Neural crest cell (in vitro differentiated cells): ENCODE measurements around the gene ADAMTS17. TPM values are rescaled to one million over a fixed set of nuclear protein-coding genes. Genes with fewer than 3 reads are reported as not detected.

Source experiments
- DNase-seq: peaks from one replicate; pipeline ENCODE4 v3.0.0; 2021; ENCODE audit warnings: low read depth, mixed read lengths, low spot score
- H3K27ac Mint-ChIP-seq: one replicate; pipeline ENCODE4 v1.8.0; 2021; ENCODE audit warnings: mild to moderate bottlenecking, mixed read lengths; ENCODE audit not compliant: unreplicated experiment
- H3K27me3 Mint-ChIP-seq: 2 replicates; pipeline ENCODE4 v1.8.0; 2021; ENCODE audit warnings: low read depth, mild to moderate bottlenecking, mixed read lengths
- H3K36me3 Mint-ChIP-seq: 2 replicates; pipeline ENCODE4 v1.8.0; 2021; ENCODE audit warnings: low read depth, mild to moderate bottlenecking, mixed read lengths
- H3K4me1 Mint-ChIP-seq: 2 replicates; pipeline ENCODE4 v1.8.0; 2021; ENCODE audit warnings: mixed read lengths
- H3K4me3 Mint-ChIP-seq: one replicate; pipeline ENCODE4 v1.8.0; 2021; ENCODE audit warnings: mild to moderate bottlenecking, mixed read lengths
- H3K9me3 Mint-ChIP-seq: 2 replicates; pipeline ENCODE4 v1.8.0; 2021; ENCODE audit warnings: mixed read lengths
- CTCF ChIP-seq: fragments of 200-600 bp; sonication (generic); conservative IDR thresholded peaks from 2 replicates; pipeline ENCODE4 v1.5.0; 2021; ENCODE audit warnings: antibody characterized with exemption, mild to moderate bottlenecking
- total RNA-seq: library from RNA; stranded (reverse); gene quantifications from 2 replicates; pipeline ENCODE4 v1.2.1, GENCODE V29; 2021

Gene ADAMTS17
- total RNA-seq, 1 donor from 2014 or later, result 2.3 TPM

GRCh38 chr15:100269831-100270230 lies 71.9 kb downstream of the ADAMTS17 start:
- no peak overlapping the region for H3K27ac Mint-ChIP-seq
- H3K9me3 Mint-ChIP-seq, result peaks cover 17% of the 10 kb centered on the region
- peaks cover 6% of the 10 kb centered on the region for H3K27me3 Mint-ChIP-seq
- peaks cover 13% of the 10 kb centered on the region for H3K36me3 Mint-ChIP-seq
- TF ChIP-seq CTCF, result no peak
- H3K4me1 Mint-ChIP-seq, result no peaks in the 10 kb centered on the region
- H3K4me3 Mint-ChIP-seq, result no peak overlapping the region
- DNase-seq, result no peak

GRCh38 chr15:100266166-100266565 lies 75.6 kb downstream of the ADAMTS17 start:
- Mint-ChIP-seq H3K9me3 (peaks cover 6% of the 10 kb centered on the region), H3K4me3 (no peak overlapping the region), H3K27ac (no peak overlapping the region), H3K36me3 (no peaks in the 10 kb centered on the region), H3K4me1 (no peaks in the 10 kb centered on the region), H3K27me3 (peaks cover 6% of the 10 kb centered on the region)
- no peak for DNase-seq
- no peak for TF ChIP-seq CTCF

GRCh38 chr15:100265641-100266035 lies 76.1 kb downstream of the ADAMTS17 start:
- H3K4me1 Mint-ChIP-seq, result no peaks in the 10 kb centered on the region
- H3K9me3 Mint-ChIP-seq, result peaks cover 2% of the 10 kb centered on the region
- no peak for TF ChIP-seq CTCF
- DNase-seq, result no peak
- no peak overlapping the region for H3K27ac Mint-ChIP-seq
- H3K27me3 Mint-ChIP-seq, result peaks cover 6% of the 10 kb centered on the region
- no peaks in the 10 kb centered on the region for H3K36me3 Mint-ChIP-seq
- H3K4me3 Mint-ChIP-seq, result no peak overlapping the region

- H3K4me1 Mint-ChIP-seq, result no peaks in the 10 kb centered on the region
- H3K27me3 Mint-ChIP-seq, result peaks cover 6% of the 10 kb centered on the region
- H3K9me3 Mint-ChIP-seq, result peaks cover 2% of the 10 kb centered on the region
- no peak for TF ChIP-seq CTCF
- H3K27ac Mint-ChIP-seq, result peak overlapping the region; percentile 19
- H3K36me3 Mint-ChIP-seq, result no peaks in the 10 kb centered on the region
- no peak overlapping the region for H3K4me3 Mint-ChIP-seq
- no peak for DNase-seq
These were observed 76.7 kb downstream of the ADAMTS17 start for GRCh38 chr15:100264994-100265640.

GRCh38 chr15:100263721-100264455 lies 77.9 kb downstream of the ADAMTS17 start:
- Mint-ChIP-seq H3K27ac (no peak overlapping the region), H3K36me3 (no peaks in the 10 kb centered on the region), H3K4me3 (no peak overlapping the region), H3K9me3 (no peaks in the 10 kb centered on the region), H3K27me3 (peaks cover 2% of the 10 kb centered on the region), H3K4me1 (no peaks in the 10 kb centered on the region)
- DNase-seq, result no peak
- TF ChIP-seq CTCF, result no peak
